ENCODE results near the gene VPS16.

- no peak for TF ChIP-seq CTCF (IDR thresholded peaks at IDR 0.05; ENCODE audit: poor library complexity, severe bottlenecking)
- TF ChIP-seq POLR2AphosphoS5 (IDR thresholded peaks at IDR 0.05) = no peak
- TF ChIP-seq MXI1 (conservative IDR thresholded peaks at IDR 0.05; ENCODE audit: poor library complexity, severe bottlenecking) = no peak
- no peak for TF ChIP-seq EZH2 (IDR thresholded peaks at IDR 0.05; ENCODE audit: borderline replicate concordance, insufficient read depth, low read length, poor library complexity, severe bottlenecking)
- TF ChIP-seq REST (IDR thresholded peaks at IDR 0.05; ENCODE audit: borderline replicate concordance) = no peak
- TF ChIP-seq EP300 (conservative IDR thresholded peaks at IDR 0.05; ENCODE audit: poor library complexity, severe bottlenecking) = no peak
- no peak for TF ChIP-seq RAD21 (conservative IDR thresholded peaks at IDR 0.05)
- TF ChIP-seq TAF1 (IDR thresholded peaks at IDR 0.05; ENCODE audit: low read depth) = no peak
- TF ChIP-seq SMC3 (conservative IDR thresholded peaks at IDR 0.05; ENCODE audit: poor library complexity) = no peak
Observed at GRCh38 chr20:2820896-2821869, 19.4 kb upstream of the VPS16 start.

All from neural cell (in vitro differentiated cells).